HCT116 (cell line): ENCODE measurements around the gene PRSS36. TPM values are rescaled to one million over a fixed set of nuclear protein-coding genes. Genes with fewer than 3 reads are reported as not detected.

ENCODE experiments used
- ATAC-seq: fragments of 200-7000 bp; cut with Tn5 transposase; 2 replicates; pipeline ENCODE4 v1.9.1; 2020; ENCODE audit warnings: mild to moderate bottlenecking, moderate library complexity
- BruUV-seq: library from RNA; stranded (reverse); fragments of 400-500 nt; replicated peaks from 2 replicates; lab custom pipeline; 2021; lab: Mats Ljungman, UMichigan
- CTCF ChIA-PET: fragments of 300-600 bp; sonication (Branson Sonifier 250); formaldehyde crosslinking; loops from one replicate; lab custom pipeline; 2021; ENCODE audit warnings: antibody characterized with exemption; lab: Charles Lee
- POLR2A ChIA-PET: fragments of 300-600, 350-600 bp; sonication (Branson Sonifier 250); formaldehyde crosslinking; loops from one replicate; lab custom pipeline; 2021; ENCODE audit warnings: antibody characterized with exemption; lab: Charles Lee
- RAD21 ChIA-PET, 2 experiments: fragments of 300-600 bp; sonication (Branson Sonifier 250); formaldehyde crosslinking; loops; one replicate each; lab custom pipeline; 2023; ENCODE audit warnings: low total read pairs in 2 of 2; ENCODE audit not compliant: uncharacterized antibody in 2 of 2, unreplicated experiment in 2 of 2, low non-redundant PET in 1 of 2; lab: Charles Lee
- DNase-seq: peaks from one replicate; pipeline ENCODE4 v3.0.0-alpha.2; 2010; ENCODE audit warnings: low read depth, low spot score
- H2AFZ ChIP-seq: fragments of 200-600 bp; shearing (Covaris generic), sonication (generic); 2 replicates; pipeline ENCODE4 v1.6.1; 2017; ENCODE audit warnings: low read depth, mixed run types, mixed read lengths, antibody characterized with exemption, low read length; ENCODE audit not compliant: poor library complexity, severe bottlenecking
- H3K27ac ChIP-seq: 2 replicates; pipeline ENCODE4 v1.5.1; 2012; ENCODE audit warnings: low read depth, low read length
- H3K27me3 ChIP-seq: fragments of 200-600 bp; sonication (generic); 2 replicates; pipeline ENCODE4 v1.6.1; 2016; ENCODE audit warnings: mixed run types, low read length, mixed read lengths; ENCODE audit not compliant: insufficient read depth
- H3K36me3 ChIP-seq, 2 experiments: fragments of 200-500 bp in 1 of 2; fragments of 200-600 bp in 1 of 2; sonication (Bioruptor generic) in 1 of 2; sonication (generic) in 1 of 2; 2 replicates each; pipeline versions ENCODE4 v1.5.1 to v1.6.1; 2014 to 2016; ENCODE audit warnings: low read length in 2 of 2, inconsistent platforms in 1 of 2, mixed read lengths in 1 of 2, mixed run types in 1 of 2; ENCODE audit not compliant: insufficient read depth in 2 of 2, control insufficient read depth in 1 of 2
- H3K4me1 ChIP-seq, 2 experiments: fragments of 200-600 bp in 1 of 2; sonication (generic) in 1 of 2; 2 replicates each; pipeline versions ENCODE4 v1.5.1 to v1.6.1; 2012 to 2017; ENCODE audit warnings: low read length in 2 of 2, inconsistent platforms in 1 of 2, mild to moderate bottlenecking in 1 of 2, mixed read lengths in 1 of 2, mixed run types in 1 of 2, moderate library complexity in 1 of 2; ENCODE audit not compliant: insufficient read depth in 2 of 2, control insufficient read depth in 1 of 2
- H3K4me2 ChIP-seq: fragments of 200-600 bp; sonication (generic); 2 replicates; pipeline ENCODE4 v1.6.1; 2017; ENCODE audit warnings: mixed run types, low read length, mixed read lengths
- H3K4me3 ChIP-seq, 2 experiments: fragments of 200-600 bp in 1 of 2; sonication (generic) in 1 of 2; replicated peaks in 1 of 2; 2 replicates each; pipeline ENCODE4 v1.5.1; 2011 to 2016; ENCODE audit warnings: low read length in 2 of 2, control low read depth in 1 of 2, low read depth in 1 of 2, mild to moderate bottlenecking in 1 of 2, mixed read lengths in 1 of 2, mixed run types in 1 of 2
- H3K79me2 ChIP-seq: fragments of 200-600 bp; sonication (generic); 2 replicates; pipeline ENCODE4 v1.6.1; 2017; ENCODE audit warnings: mild to moderate bottlenecking, mixed run types, low read length, moderate library complexity, mixed read lengths; ENCODE audit not compliant: insufficient read depth
- H3K9ac ChIP-seq: fragments of 200-600 bp; sonication (generic); 2 replicates; pipeline ENCODE4 v1.6.1; 2016; ENCODE audit warnings: low read length, mixed read lengths
- H3K9me2 ChIP-seq: fragments of 200-600 bp; sonication (generic), shearing (Covaris generic); 2 replicates; pipeline ENCODE4 v1.6.1; 2017; ENCODE audit warnings: mixed run types, mild to moderate bottlenecking, moderate library complexity; ENCODE audit not compliant: insufficient read depth
- H3K9me3 ChIP-seq, 2 experiments: fragments of 200-500 bp in 1 of 2; fragments of 200-600 bp in 1 of 2; sonication (Bioruptor generic) in 1 of 2; sonication (generic) in 1 of 2; 2 replicates each; pipeline ENCODE4 v1.6.1; 2014 to 2017; ENCODE audit warnings: low read length in 2 of 2, mixed read lengths in 2 of 2, inconsistent platforms in 1 of 2, low read depth in 1 of 2, mild to moderate bottlenecking in 1 of 2, mixed run types in 1 of 2, moderate library complexity in 1 of 2; ENCODE audit not compliant: control insufficient read depth in 1 of 2, insufficient read depth in 1 of 2
- H4K20me1 ChIP-seq: fragments of 200-600 bp; sonication (generic), shearing (Covaris generic); 2 replicates; pipeline ENCODE4 v1.6.1; 2017; ENCODE audit warnings: mixed run types, mild to moderate bottlenecking, moderate library complexity; ENCODE audit not compliant: insufficient read depth
- CEBPB ChIP-seq: IDR thresholded peaks from 2 replicates; pipeline ENCODE4 v1.6.1; 2012; ENCODE audit warnings: low read depth
- EGR1 ChIP-seq: IDR thresholded peaks from 2 replicates; pipeline ENCODE4 v1.6.1; 2012; ENCODE audit warnings: low read depth
- ELF1 ChIP-seq: IDR thresholded peaks from 2 replicates; pipeline ENCODE4 v1.6.1; 2012; ENCODE audit warnings: low read depth, borderline replicate concordance
- TCF7L2 ChIP-seq: IDR thresholded peaks from 2 replicates; pipeline ENCODE4 v1.7.0; 2011; ENCODE audit warnings: borderline replicate concordance, inconsistent platforms; ENCODE audit not compliant: insufficient read depth, insufficient read length; ENCODE audit errors: extremely low read depth
- YY1 ChIP-seq: IDR thresholded peaks from 2 replicates; pipeline ENCODE4 v1.6.1; 2011; ENCODE audit warnings: low read length, low read depth, moderate library complexity, mild to moderate bottlenecking; ENCODE audit not compliant: insufficient replicate concordance; ENCODE audit errors: extremely low read depth
- ZFX ChIP-seq: fragments of 450-650 bp; IDR thresholded peaks from 2 replicates; pipeline ENCODE4 v1.6.1; 2017
- intact Hi-C: fragments of 100-400 bp; cut with micrococcal nuclease; formaldehyde crosslinking; loops from 2 replicates; pipeline ENCODE4 v1.10.0; 2022
- total RNA-seq: library from RNA; stranded (reverse); gene quantifications from one replicate; pipeline ENCODE4 v1.2.1, GENCODE V29; 2021; ENCODE audit not compliant: unreplicated experiment

PRSS36 gene
- total RNA-seq, 1 experiment from 2014 or later: not detected

DNA sequence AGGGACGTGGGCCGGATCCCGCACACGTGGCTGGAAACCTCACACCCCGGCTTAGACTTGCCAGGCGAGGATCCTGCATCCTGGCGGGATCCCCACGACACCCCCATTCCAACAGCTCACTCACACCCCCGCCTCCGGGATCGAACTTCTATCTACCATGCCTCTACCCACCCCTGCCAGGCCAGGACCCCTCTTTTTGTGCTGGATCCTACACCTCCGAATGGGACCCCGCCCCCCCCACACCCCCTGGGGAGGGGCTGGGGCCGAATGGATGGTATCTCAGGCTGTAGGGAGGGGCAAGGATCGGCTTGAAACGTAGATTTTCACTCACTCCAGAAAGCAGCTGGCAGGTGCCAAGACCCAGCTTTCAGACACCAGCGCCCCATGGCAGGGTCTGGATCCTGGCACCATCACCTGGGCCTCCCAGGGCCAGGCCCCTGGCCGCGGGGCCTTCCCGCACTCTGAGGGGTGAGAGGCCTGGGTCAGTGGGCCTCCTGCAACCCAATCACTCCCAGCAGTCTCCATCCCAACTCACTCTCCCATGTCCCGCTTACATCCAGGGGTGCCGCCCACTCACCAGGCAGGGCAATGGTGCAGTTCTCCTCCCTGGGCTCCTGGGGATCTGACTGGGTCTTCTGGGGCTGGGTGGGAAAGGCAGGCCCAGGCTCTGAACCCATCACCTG, 6.7 kb downstream of the PRSS36 start:
- no peaks in the 10 kb centered on the region for H3K79me2 ChIP-seq
- TF ChIP-seq ZFX (no peak), ELF1 (no peak), CEBPB (no peak), YY1 (no peak), TCF7L2 (no peak), EGR1 (no peak)
- no peaks in the 10 kb centered on the region for H3K36me3 ChIP-seq
- peak overlapping the region; percentile 61; the same call in 1 of the 2 replicates for H3K9ac ChIP-seq
- intact Hi-C loops: no loop called here
- DNase-seq (no peak), ATAC-seq (no peak)
- H3K4me2 ChIP-seq: peak overlapping the region; percentile 80
- peaks cover 33 to 55% of the 10 kb centered on the region in 2 experiments for H3K4me1 ChIP-seq
- no peaks in the 10 kb centered on the region for H3K27me3 ChIP-seq
- ChIA-PET POLR2A (interaction anchor here (0.9 to 9.9 kb wide), 6 partner anchors 9 to 158 kb away, joined by 3 to 84 read pairs (median 6); partner anchors contain the start of genes FUS, HSD3B7 and KAT8), CTCF (interaction anchor here (0.8 to 2.2 kb wide), 17 partner anchors 9 to 730 kb away, joined by 3 to 30 read pairs (median 5); partner anchors contain the start of genes ARMC5, HSD3B7, KAT8 and ZNF267), RAD21 (interaction anchor here (1.3 to 1.8 kb wide), 6 partner anchors 26 to 240 kb away, joined by 4 to 10 read pairs (median 4); partner anchors contain the start of genes HSD3B7 (in 2 of the 2), KAT8 (in 1 of the 2), ZNF646 (in 1 of the 2) and ZNF668 (in 1 of the 2))
- H3K9me3 ChIP-seq: no peaks in the 10 kb centered on the region
- no peak overlapping the region for H2AFZ ChIP-seq
- H4K20me1 ChIP-seq: no peaks in the 10 kb centered on the region
- no TSS peak for BruUV-seq
- H3K27ac ChIP-seq: peak overlapping the region; percentile 72; the same call in 1 of the 2 replicates
- no peak overlapping the region for H3K4me3 ChIP-seq
- no peaks in the 10 kb centered on the region for H3K9me2 ChIP-seq
